Endothelial cell of umbilical vein (primary cell): ENCODE data around the gene SEMA3A. TPM values are rescaled to one million over a fixed set of nuclear protein-coding genes. Genes with fewer than 3 reads are reported as not detected.
A peak's percentile ranks its signal among the peaks of the same experiment; 100 is the strongest.

Source experiments
- BruUV-seq: library from RNA; stranded (reverse); fragments of 400-500 nt; replicated peaks from 2 replicates; lab custom pipeline; 2021; lab: Mats Ljungman, UMichigan
- CTCF ChIA-PET: fragments of 300-600, 350-600 bp; sonication (Branson Sonifier 250); formaldehyde crosslinking; loops from one replicate; lab custom pipeline; 2021; ENCODE audit warnings: antibody characterized with exemption, inconsistent platforms; lab: Charles Lee
- POLR2A ChIA-PET: fragments of 300-600, 350-600 bp; sonication (Branson Sonifier 250); formaldehyde crosslinking; loops from one replicate; lab custom pipeline; 2021; ENCODE audit warnings: antibody characterized with exemption, inconsistent platforms; lab: Charles Lee
- DNase-seq: peaks from one replicate; pipeline ENCODE4 v3.0.0-alpha.2; 2011; ENCODE audit warnings: low read depth, low spot score
- FAIRE-seq: peaks from 2 replicates; lab custom pipeline; 2011; peaks lifted over from hg19 to GRCh38; lab: Jason Lieb, UNC
- H2AFZ ChIP-seq: 2 replicates; pipeline ENCODE4 v1.6.0; 2012; ENCODE audit warnings: low read depth, low read length, control low read depth, inconsistent platforms
- H3K27ac ChIP-seq: 2 replicates; pipeline ENCODE4 v1.5.1; 2011; ENCODE audit warnings: low read depth, mild to moderate bottlenecking, control low read depth, low read length, moderate library complexity; ENCODE audit not compliant: insufficient read depth
- H3K27me3 ChIP-seq, 2 experiments: 2 replicates each; pipeline versions ENCODE4 v1.6.0 to v1.6.1; 2011; ENCODE audit warnings: low read length in 2 of 2, mixed read lengths in 1 of 2; ENCODE audit not compliant: control insufficient read depth in 2 of 2, insufficient read depth in 2 of 2
- H3K36me3 ChIP-seq, 2 experiments: 2 replicates in 1 of 2; 3 replicates in 1 of 2; pipeline ENCODE4 v1.5.1; 2011; ENCODE audit warnings: low read length in 2 of 2, mild to moderate bottlenecking in 1 of 2, moderate library complexity in 1 of 2; ENCODE audit not compliant: control insufficient read depth in 2 of 2, insufficient read depth in 2 of 2; ENCODE audit errors: extremely low read depth in 1 of 2
- H3K4me1 ChIP-seq: 3 replicates; pipeline ENCODE4 v1.5.1; 2011; ENCODE audit warnings: mild to moderate bottlenecking, low read length; ENCODE audit not compliant: control insufficient read depth, insufficient read depth; ENCODE audit errors: extremely low read depth
- H3K4me2 ChIP-seq: 2 replicates; pipeline ENCODE4 v1.6.1; 2011; ENCODE audit warnings: low read length, control low read depth, mixed read lengths; ENCODE audit not compliant: insufficient read depth
- H3K4me3 ChIP-seq, 3 experiments: fragments of 200-600 bp in 1 of 3; sonication (generic), shearing (Covaris generic) in 1 of 3; replicated peaks in 1 of 3; 2 replicates each; pipeline ENCODE4 v1.5.1; 2011 to 2016; ENCODE audit warnings: control low read depth in 3 of 3, low read length in 3 of 3, mild to moderate bottlenecking in 2 of 3, inconsistent platforms in 1 of 3, low read depth in 1 of 3, moderate library complexity in 1 of 3; ENCODE audit not compliant: insufficient read depth in 1 of 3
- H3K79me2 ChIP-seq: 2 replicates; pipeline ENCODE4 v1.6.0; 2012; ENCODE audit warnings: low read length, inconsistent platforms; ENCODE audit not compliant: control insufficient read depth, insufficient read depth
- H3K9ac ChIP-seq: replicated peaks from 2 replicates; pipeline ENCODE3; 2011; ENCODE audit warnings: low read length, control low read depth; ENCODE audit not compliant: insufficient read depth; ENCODE audit errors: extremely low read depth
- H3K9me1 ChIP-seq: replicated peaks from 3 replicates; pipeline ENCODE4 v1.6.0; 2011; ENCODE audit warnings: mild to moderate bottlenecking, low read length; ENCODE audit not compliant: control insufficient read depth, insufficient read depth; ENCODE audit errors: extremely low read depth
- H3K9me3 ChIP-seq: replicated peaks from 2 replicates; pipeline ENCODE4 v1.5.1; 2012; ENCODE audit warnings: low read length, inconsistent platforms; ENCODE audit not compliant: control insufficient read depth, insufficient read depth
- H4K20me1 ChIP-seq: replicated peaks from 2 replicates; pipeline ENCODE3; 2011; ENCODE audit warnings: mild to moderate bottlenecking, low read length; ENCODE audit not compliant: control insufficient read depth, insufficient read depth; ENCODE audit errors: extremely low read depth
- EZH2 ChIP-seq: IDR thresholded peaks from 2 replicates; pipeline ENCODE4 v1.6.1; 2012; ENCODE audit warnings: borderline replicate concordance, low read depth, mild to moderate bottlenecking, moderate library complexity, low read length, inconsistent platforms; ENCODE audit not compliant: severe bottlenecking
- FOS ChIP-seq: IDR thresholded peaks from 2 replicates; pipeline ENCODE4 v1.6.1; 2011; ENCODE audit warnings: mild to moderate bottlenecking, low read length, moderate library complexity, borderline replicate concordance; ENCODE audit not compliant: insufficient read depth
- GATA2 ChIP-seq: IDR thresholded peaks from 2 replicates; pipeline ENCODE4 v1.7.0; 2011; ENCODE audit warnings: low read depth, mild to moderate bottlenecking, moderate library complexity, mixed read lengths, low read length; ENCODE audit not compliant: insufficient read length, insufficient read depth
- JUN ChIP-seq: IDR thresholded peaks from 2 replicates; pipeline ENCODE4 v1.6.1; 2011; ENCODE audit warnings: borderline replicate concordance, low read depth; ENCODE audit not compliant: insufficient read length, insufficient read depth
- MYC ChIP-seq: IDR thresholded peaks from one replicate; pipeline ENCODE4 v1.6.1; 2011; ENCODE audit warnings: mild to moderate bottlenecking, low read depth, low read length
- POLR2A ChIP-seq: IDR thresholded peaks from 2 replicates; pipeline ENCODE4 v1.6.1; 2012; ENCODE audit warnings: low read depth, mild to moderate bottlenecking, control low read depth, low read length
- POLR2AphosphoS5 ChIP-seq: IDR thresholded peaks from 2 replicates; pipeline ENCODE4 v1.6.1; 2012; ENCODE audit warnings: low read depth, mild to moderate bottlenecking, control low read depth, low read length, moderate library complexity; ENCODE audit not compliant: insufficient read depth
- dilution Hi-C: fragments of 300-500 bp; cut with MboI; formaldehyde crosslinking; loops from one replicate; pipeline ENCODE4 v1.15.0; 2019; ENCODE audit warnings: low sequenced_read_pairs; ENCODE audit not compliant: extremely low pct_ligation_motif_present
- intact Hi-C: fragments of 100-400 bp; cut with micrococcal nuclease; formaldehyde crosslinking; loops from one replicate; pipeline ENCODE4 v1.10.0; 2022
- polyA plus RNA-seq, 4 experiments: library from polyadenylated mRNA; depleted of rRNA in 3 of 4; stranded (reverse) in 3 of 4; unstranded in 1 of 4; fragments of >200 nt; gene quantifications; 2 replicates each; pipeline versions ENCODE4 v1.2.1 to v1.2.3, GENCODE V29; 2011 to 2012; ENCODE audit warnings: missing spikeins in 1 of 4
- total RNA-seq: library from RNA; stranded (reverse); gene quantifications from 2 replicates; pipeline ENCODE4 v1.2.3, GENCODE V29; 2021
- TF ChIP-seq, protein P1 (sequence below): IDR thresholded peaks from 2 replicates; pipeline ENCODE4 v1.6.1; 2011; ENCODE audit not compliant: insufficient read depth, insufficient read length
- TF ChIP-seq, protein P2 (sequence below), 2 donors: IDR thresholded peaks; 1 replicate in 1 of 2; 2 replicates in 1 of 2; pipeline ENCODE4 v1.5.1; 2011; ENCODE audit warnings: low read length in 2 of 2, mild to moderate bottlenecking in 2 of 2, moderate library complexity in 2 of 2, control low read depth in 1 of 2, inconsistent platforms in 1 of 2, low read depth in 1 of 2; ENCODE audit not compliant: insufficient read depth in 1 of 2; ENCODE audit errors: extremely low read depth in 1 of 2

Gene SEMA3A
- total and polyA plus RNA-seq, 2 donors (not counting 3 experiments of a cell fraction or from before 2014, with no cell fraction given) = 0.68 to 1.2 TPM

DNA sequence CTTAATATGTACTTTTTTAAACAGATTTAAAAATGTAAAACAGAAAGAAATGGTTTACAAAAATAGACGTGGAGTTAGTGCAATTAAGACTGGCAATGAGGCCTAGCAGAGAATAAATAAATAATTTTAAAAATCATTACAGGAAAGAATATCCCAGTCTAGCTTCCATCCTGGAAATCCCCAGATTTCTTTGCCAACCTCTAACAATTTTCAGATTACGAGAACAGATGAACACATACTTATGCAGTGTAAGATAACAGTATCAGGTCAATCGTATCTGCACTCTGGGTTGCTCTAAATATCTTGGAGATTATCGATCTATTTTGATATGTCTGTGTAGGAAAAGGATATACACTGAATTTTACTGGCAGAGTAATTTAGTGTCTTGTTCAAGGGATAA, 210.5 kb downstream of the SEMA3A start:
- ChIA-PET POLR2A (no interaction called here), CTCF (no interaction called here)
- intact Hi-C loops = no loop called here
- Histone ChIP-seq H3K9ac (no peak overlapping the region), H4K20me1 (no peaks in the 10 kb centered on the region), H3K9me1 (no peaks in the 10 kb centered on the region), H3K27me3 (no peaks in the 10 kb centered on the region), H3K4me3 (no peak overlapping the region), H3K27ac (no peak overlapping the region), H2AFZ (no peak overlapping the region), H3K79me2 (no peaks in the 10 kb centered on the region), H3K4me1 (no peaks in the 10 kb centered on the region), H3K4me2 (no peak overlapping the region), H3K36me3 (no peaks in the 10 kb centered on the region), H3K9me3 (no peaks in the 10 kb centered on the region)
- FAIRE-seq (no peak), DNase-seq (peak; percentile 19)
- TF ChIP-seq, protein P1, sequence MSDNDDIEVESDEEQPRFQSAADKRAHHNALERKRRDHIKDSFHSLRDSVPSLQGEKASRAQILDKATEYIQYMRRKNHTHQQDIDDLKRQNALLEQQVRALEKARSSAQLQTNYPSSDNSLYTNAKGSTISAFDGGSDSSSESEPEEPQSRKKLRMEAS = no peak
- TF ChIP-seq JUN = no peak
- no peak for TF ChIP-seq POLR2AphosphoS5
- TF ChIP-seq, protein P2, sequence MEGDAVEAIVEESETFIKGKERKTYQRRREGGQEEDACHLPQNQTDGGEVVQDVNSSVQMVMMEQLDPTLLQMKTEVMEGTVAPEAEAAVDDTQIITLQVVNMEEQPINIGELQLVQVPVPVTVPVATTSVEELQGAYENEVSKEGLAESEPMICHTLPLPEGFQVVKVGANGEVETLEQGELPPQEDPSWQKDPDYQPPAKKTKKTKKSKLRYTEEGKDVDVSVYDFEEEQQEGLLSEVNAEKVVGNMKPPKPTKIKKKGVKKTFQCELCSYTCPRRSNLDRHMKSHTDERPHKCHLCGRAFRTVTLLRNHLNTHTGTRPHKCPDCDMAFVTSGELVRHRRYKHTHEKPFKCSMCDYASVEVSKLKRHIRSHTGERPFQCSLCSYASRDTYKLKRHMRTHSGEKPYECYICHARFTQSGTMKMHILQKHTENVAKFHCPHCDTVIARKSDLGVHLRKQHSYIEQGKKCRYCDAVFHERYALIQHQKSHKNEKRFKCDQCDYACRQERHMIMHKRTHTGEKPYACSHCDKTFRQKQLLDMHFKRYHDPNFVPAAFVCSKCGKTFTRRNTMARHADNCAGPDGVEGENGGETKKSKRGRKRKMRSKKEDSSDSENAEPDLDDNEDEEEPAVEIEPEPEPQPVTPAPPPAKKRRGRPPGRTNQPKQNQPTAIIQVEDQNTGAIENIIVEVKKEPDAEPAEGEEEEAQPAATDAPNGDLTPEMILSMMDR (IDR thresholded peaks at IDR 0.05; ENCODE audit: extremely low read depth in 1 of 2, insufficient read depth in 1 of 2, low read depth in 1 of 2, low read length in 2 of 2) = no peak
- no peak for TF ChIP-seq GATA2
- TF ChIP-seq EZH2 = no peak
- TF ChIP-seq MYC = no peak
- TF ChIP-seq POLR2A = no peak
- no peak for TF ChIP-seq FOS
- no TSS peak for BruUV-seq
- dilution Hi-C loops = no loop called here
